ENCODE results near the gene ZFP1. TPM values are rescaled to one million over a fixed set of nuclear protein-coding genes. Genes with fewer than 3 reads are reported as not detected.

Gene ZFP1
- total RNA-seq, 4 donors from 2014 or later = 3.1 to 9.1 (median 5.7) TPM

DNA sequence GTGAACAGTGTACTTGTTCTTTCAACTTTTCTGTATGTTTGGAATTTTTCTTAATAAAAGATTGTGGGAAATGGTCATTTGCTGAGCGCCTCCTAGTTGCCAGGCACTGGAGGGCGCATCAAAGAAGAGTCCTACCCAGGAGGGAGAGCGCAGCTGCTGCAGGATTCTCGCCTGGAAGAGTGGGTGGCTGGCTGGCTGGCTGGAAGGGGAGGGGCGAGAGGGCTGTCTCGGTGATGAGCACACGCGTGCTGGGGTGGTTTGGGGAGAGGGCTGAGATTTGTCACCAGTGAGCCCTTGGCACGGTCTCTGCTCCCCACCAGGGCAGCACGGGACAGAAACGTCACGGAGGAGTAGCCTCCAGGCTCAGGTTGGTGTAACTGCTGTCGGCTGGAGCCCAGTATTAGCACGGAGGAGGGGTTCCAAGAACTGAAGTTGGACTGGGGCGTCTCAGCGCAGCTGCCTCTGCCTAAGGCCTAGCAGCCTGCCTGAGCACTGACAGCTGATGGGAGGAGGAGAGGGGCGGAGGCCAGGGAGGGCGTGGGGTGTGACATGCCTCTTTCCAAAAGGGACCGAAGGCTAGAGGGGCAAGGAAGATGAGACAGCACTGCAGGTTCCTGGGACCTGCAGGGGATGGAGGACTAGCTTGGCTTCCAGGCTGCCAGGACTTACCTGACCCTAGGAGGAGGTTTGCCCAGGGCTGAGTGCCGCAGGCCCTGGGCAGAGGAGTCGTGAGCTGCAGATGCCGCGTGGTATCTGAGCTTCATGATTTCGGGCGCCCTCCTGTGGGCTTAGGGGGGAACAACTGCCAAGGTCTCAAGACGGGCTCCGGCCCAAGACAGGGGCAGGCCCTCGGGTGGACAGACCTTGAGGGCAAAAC lies 37.4 kb upstream of the ZFP1 start:
- H3K27me3 ChIP-seq = no peaks in the 10 kb centered on the region
- no peaks in the 10 kb centered on the region for H3K9me3 ChIP-seq
- H3K27ac ChIP-seq = peak overlapping the region; percentile 61 to 90 (median 85)
- intact Hi-C loops (cut with DNase I) = loop anchor here (2.0 to 10.0 kb wide), 2 partner anchors 112 to 406 kb away; partner anchors contain the start of genes MLKL and ZNRF1
- peaks cover 0 to 12% (median 0%) of the 10 kb centered on the region in 3 donors for H3K36me3 ChIP-seq
- H3K4me1 ChIP-seq = peaks cover 53 to 95% (median 67%) of the 10 kb centered on the region in 3 donors
- WGBS, 2 donors = 8 to 11% methylated on average over 16 to 22 of the region's 28 CpGs
- peak in 1 of 4 donors; percentile 12 for TF ChIP-seq POLR2A (IDR thresholded peaks at IDR 0.05)
- TF ChIP-seq, protein P1, sequence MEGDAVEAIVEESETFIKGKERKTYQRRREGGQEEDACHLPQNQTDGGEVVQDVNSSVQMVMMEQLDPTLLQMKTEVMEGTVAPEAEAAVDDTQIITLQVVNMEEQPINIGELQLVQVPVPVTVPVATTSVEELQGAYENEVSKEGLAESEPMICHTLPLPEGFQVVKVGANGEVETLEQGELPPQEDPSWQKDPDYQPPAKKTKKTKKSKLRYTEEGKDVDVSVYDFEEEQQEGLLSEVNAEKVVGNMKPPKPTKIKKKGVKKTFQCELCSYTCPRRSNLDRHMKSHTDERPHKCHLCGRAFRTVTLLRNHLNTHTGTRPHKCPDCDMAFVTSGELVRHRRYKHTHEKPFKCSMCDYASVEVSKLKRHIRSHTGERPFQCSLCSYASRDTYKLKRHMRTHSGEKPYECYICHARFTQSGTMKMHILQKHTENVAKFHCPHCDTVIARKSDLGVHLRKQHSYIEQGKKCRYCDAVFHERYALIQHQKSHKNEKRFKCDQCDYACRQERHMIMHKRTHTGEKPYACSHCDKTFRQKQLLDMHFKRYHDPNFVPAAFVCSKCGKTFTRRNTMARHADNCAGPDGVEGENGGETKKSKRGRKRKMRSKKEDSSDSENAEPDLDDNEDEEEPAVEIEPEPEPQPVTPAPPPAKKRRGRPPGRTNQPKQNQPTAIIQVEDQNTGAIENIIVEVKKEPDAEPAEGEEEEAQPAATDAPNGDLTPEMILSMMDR (IDR thresholded peaks at IDR 0.05) = peak; percentile 75 to 96 (median 89)
- peak; percentile 31 for DNase-seq
- H3K4me3 ChIP-seq = peak overlapping the region in 3 of 4 donors; percentile 30 to 54 (median 36)

DNA sequence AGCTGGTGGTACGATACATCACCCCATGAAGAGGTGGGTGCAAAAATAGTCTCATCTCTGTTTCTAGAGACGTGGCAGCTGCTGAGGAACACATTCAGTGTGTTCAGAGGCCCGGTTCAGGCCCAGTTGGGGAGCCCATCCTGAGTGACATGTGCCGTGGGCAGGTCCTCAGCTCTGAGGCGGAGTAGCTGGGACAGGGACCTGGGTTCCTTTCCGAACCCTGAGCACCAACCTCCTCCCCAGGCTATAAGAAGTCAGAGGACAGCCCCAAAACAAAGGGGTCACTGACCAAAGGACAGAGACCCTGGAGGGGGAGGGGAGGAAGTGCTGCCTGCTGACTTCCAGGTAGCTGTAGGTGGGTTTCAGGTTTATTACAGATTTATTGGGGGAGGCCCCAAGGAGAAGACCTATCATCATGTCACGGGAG lies 36.8 kb upstream of the ZFP1 start:
- no peaks in the 10 kb centered on the region for H3K9me3 ChIP-seq
- intact Hi-C loops (cut with DNase I) = loop anchor here (2.0 to 10.0 kb wide), 2 partner anchors 113 to 407 kb away; partner anchors contain the start of genes MLKL and ZNRF1
- H3K4me1 ChIP-seq = peaks cover 52 to 95% (median 63%) of the 10 kb centered on the region in 3 donors
- TF ChIP-seq POLR2A (IDR thresholded peaks at IDR 0.05) = no peak
- TF ChIP-seq, protein P1 (IDR thresholded peaks at IDR 0.05) = peak in 1 of 6 experiments; percentile 11
- H3K4me3 ChIP-seq = peak overlapping the region in 1 of 4 donors; percentile 36
- 10 to 18% methylated on average over 3 to 4 of the region's 7 CpGs for WGBS, 2 donors
- no peaks in the 10 kb centered on the region for H3K27me3 ChIP-seq
- peaks cover 0 to 6% (median 0%) of the 10 kb centered on the region in 3 donors for H3K36me3 ChIP-seq
- H3K27ac ChIP-seq = peak overlapping the region; percentile 61 to 90 (median 85)
- no peak for DNase-seq

DNA sequence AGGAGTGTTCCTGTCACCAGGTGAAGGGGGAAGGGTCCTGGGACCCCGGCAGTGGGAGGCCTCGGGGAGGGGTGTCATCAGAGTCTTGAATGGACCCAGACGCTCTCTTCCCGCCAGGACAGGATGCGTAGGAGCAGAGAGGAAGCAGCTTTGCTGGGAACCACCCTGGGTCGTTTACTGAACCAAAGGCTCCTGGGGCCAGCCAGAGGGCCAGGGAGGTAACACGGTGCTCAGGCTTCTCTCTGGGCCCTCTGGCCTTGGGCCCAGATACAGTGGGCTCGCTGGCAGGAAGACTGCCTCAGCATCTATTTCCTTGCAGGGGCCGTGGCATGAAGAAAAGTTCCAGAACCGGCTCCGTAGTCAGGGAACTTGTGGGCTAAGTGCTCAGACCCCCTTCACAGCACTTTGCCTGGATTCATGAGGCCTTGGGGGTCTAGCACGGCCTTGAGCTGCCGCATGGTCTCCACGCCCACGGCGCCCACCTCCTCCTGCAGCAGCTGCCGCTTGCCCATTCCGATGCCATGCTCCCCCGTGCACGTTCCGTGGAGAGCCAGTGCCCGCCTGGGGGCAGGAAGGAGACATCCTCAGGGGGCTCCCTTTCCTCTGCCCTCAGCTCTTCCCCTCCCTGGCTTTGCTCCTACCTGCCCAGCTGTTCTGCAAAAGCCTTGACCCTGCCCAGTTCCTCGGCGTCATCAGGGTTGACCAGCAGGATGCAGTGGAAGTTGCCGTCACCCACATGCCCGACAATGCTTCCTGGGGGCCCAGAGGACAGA lies 36.2 kb upstream of the ZFP1 start:
- Histone ChIP-seq H3K36me3 (peaks cover 0 to under 1% (median 0%) of the 10 kb centered on the region in 3 donors), H3K9me3 (no peaks in the 10 kb centered on the region), H3K4me3 (no peak overlapping the region), H3K27me3 (no peaks in the 10 kb centered on the region), H3K27ac (peak overlapping the region in 3 of 4 donors; percentile 83 to 90 (median 87)), H3K4me1 (peaks cover 56 to 93% (median 57%) of the 10 kb centered on the region in 3 donors)
- intact Hi-C loops (cut with DNase I) = loop anchor here (2.0 to 10.0 kb wide), 2 partner anchors 113 to 407 kb away; partner anchors contain the start of genes MLKL and ZNRF1
- no peak for DNase-seq
- TF ChIP-seq, protein P1 (IDR thresholded peaks at IDR 0.05) = no peak
- TF ChIP-seq POLR2A (IDR thresholded peaks at IDR 0.05) = no peak
- 37 to 66% methylated on average over 11 to 15 of the region's 26 CpGs for WGBS, 2 donors

DNA sequence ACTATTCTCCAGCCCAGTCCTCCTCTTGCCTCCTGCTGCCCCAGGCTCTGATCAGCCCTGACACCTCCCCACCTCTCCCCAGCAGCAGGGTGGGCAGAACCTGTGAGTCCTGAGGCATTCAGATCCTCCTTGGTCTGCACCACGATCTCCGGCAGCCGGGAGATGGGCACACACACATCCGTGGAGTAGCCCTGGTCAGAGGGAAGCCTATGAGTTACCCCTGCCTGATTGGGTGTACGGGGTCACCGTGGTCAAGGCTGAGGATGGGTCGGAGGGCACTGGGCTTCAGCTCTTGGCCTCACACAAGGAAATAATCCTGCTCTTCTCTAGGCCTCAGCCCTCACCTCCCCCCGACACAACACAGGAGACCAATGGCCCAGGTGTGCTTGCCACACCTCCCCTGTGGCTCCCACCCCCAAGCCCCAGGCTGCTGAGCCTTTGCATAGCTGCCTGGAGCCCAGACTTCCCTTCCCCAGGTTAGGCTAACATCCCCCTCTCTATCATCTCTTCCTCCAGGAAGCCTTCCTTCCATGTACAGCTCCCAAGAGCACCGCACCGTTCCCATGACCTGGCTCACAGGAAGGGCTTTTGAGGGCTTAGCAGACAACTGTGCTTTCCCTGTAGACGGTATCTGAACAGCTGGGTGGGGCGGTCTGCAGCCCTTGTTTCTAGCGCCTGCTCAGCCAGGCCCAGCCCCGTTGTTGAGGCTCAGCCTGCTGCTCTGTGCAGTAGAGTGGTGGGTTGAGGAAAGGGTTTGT lies 35.4 kb upstream of the ZFP1 start:
- H3K27ac ChIP-seq = peak overlapping the region in 2 of 4 donors; percentile 87 to 90
- TF ChIP-seq, protein P1 (IDR thresholded peaks at IDR 0.05) = no peak
- TF ChIP-seq POLR2A (IDR thresholded peaks at IDR 0.05) = no peak
- H3K9me3 ChIP-seq = no peaks in the 10 kb centered on the region
- no peak for DNase-seq
- H3K4me3 ChIP-seq = no peak overlapping the region
- H3K4me1 ChIP-seq = peaks cover 49 to 86% (median 50%) of the 10 kb centered on the region in 3 donors
- no peaks in the 10 kb centered on the region for H3K36me3 ChIP-seq
- 55 to 73% methylated on average over 7 to 10 of the region's 14 CpGs for WGBS, 2 donors
- intact Hi-C loops (cut with DNase I) = loop anchor here (10.0 kb wide), 1 partner anchor 408 kb away; the partner anchor contains the start of gene MLKL
- no peaks in the 10 kb centered on the region for H3K27me3 ChIP-seq

Data from esophagus squamous epithelium (tissue), 5 donors.